A673 (cell line): ENCODE data around the gene NME3. TPM values are rescaled to one million over a fixed set of nuclear protein-coding genes. Genes with fewer than 3 reads are reported as not detected.

Experiments
- BruUV-seq: library from RNA; stranded (reverse); fragments of 400-500 nt; replicated peaks from 2 replicates; lab custom pipeline; 2021; lab: Mats Ljungman, UMichigan
- CTCF ChIA-PET: fragments of 300-600 bp; sonication (Branson Sonifier 250); formaldehyde crosslinking; loops from one replicate; lab custom pipeline; 2022; ENCODE audit warnings: antibody characterized with exemption; lab: Charles Lee
- POLR2A ChIA-PET: fragments of 300-600 bp; sonication (Branson Sonifier 250); formaldehyde crosslinking; loops from one replicate; lab custom pipeline; 2022; ENCODE audit warnings: antibody characterized with exemption; ENCODE audit not compliant: low non-redundant PET; lab: Charles Lee
- DNase-seq: peaks from one replicate; pipeline ENCODE4 v3.0.0-alpha.2; 2015; ENCODE audit warnings: low spot score
- H3K27ac ChIP-seq: fragments of 200-600 bp; sonication (generic); 2 replicates; pipeline ENCODE4 v1.5.1; 2016; ENCODE audit warnings: mixed run types, low read depth, mild to moderate bottlenecking, mixed read lengths, antibody characterized with exemption, low read length; ENCODE audit not compliant: poor library complexity, severe bottlenecking
- H3K27me3 ChIP-seq: fragments of 200-600 bp; sonication (generic); replicated peaks from 2 replicates; pipeline ENCODE4 v1.6.1; 2017; ENCODE audit warnings: mixed run types, low read depth, mild to moderate bottlenecking, mixed read lengths, antibody characterized with exemption, low read length; ENCODE audit not compliant: insufficient read depth, poor library complexity
- H3K36me3 ChIP-seq: fragments of 200-600 bp; sonication (generic); 2 replicates; pipeline ENCODE4 v1.6.1; 2016; ENCODE audit warnings: mixed run types, mild to moderate bottlenecking, mixed read lengths, antibody characterized with exemption, low read length; ENCODE audit not compliant: insufficient read depth, poor library complexity, severe bottlenecking
- H3K4me1 ChIP-seq: fragments of 200-600 bp; sonication (generic); 2 replicates; pipeline ENCODE4 v1.6.1; 2017; ENCODE audit warnings: mixed run types, mild to moderate bottlenecking, mixed read lengths, antibody characterized with exemption, low read length; ENCODE audit not compliant: insufficient read depth, poor library complexity, severe bottlenecking
- H3K4me3 ChIP-seq: fragments of 200-600 bp; sonication (generic); 2 replicates; pipeline ENCODE4 v1.5.1; 2016; ENCODE audit warnings: low read depth, mixed run types, mild to moderate bottlenecking, mixed read lengths, low read length; ENCODE audit not compliant: poor library complexity, severe bottlenecking
- H3K9me3 ChIP-seq: fragments of 200-600 bp; sonication (generic); 2 replicates; pipeline ENCODE4 v1.6.1; 2016; ENCODE audit warnings: mixed run types, low read depth, mild to moderate bottlenecking, mixed read lengths, antibody characterized with exemption, low read length; ENCODE audit not compliant: poor library complexity, severe bottlenecking
- CTCF ChIP-seq: fragments of 300-800, 200-600 bp; sonication (generic); conservative IDR thresholded peaks from 2 replicates; pipeline ENCODE4 v1.5.1; 2017; ENCODE audit warnings: low read depth, mild to moderate bottlenecking, antibody characterized with exemption, low read length, moderate library complexity, mixed read lengths
- EZH2 ChIP-seq: fragments of 200-600 bp; sonication (generic); IDR thresholded peaks from 2 replicates; pipeline ENCODE4 v1.6.1; 2017; ENCODE audit warnings: borderline replicate concordance, low read depth, mild to moderate bottlenecking, mixed read lengths, antibody characterized with exemption, low read length; ENCODE audit not compliant: poor library complexity, severe bottlenecking
- intact Hi-C: fragments of 100-400 bp; cut with micrococcal nuclease; formaldehyde crosslinking; loops from one replicate; pipeline ENCODE4 v1.10.0; 2022; ENCODE audit not compliant: unreplicated experiment
- total RNA-seq: library from RNA; stranded (reverse); gene quantifications from 2 replicates; pipeline ENCODE4 v1.2.3, GENCODE V29; 2021

NME3 gene
- total RNA-seq, 1 experiment from 2014 or later, result 35.3 TPM

DNA sequence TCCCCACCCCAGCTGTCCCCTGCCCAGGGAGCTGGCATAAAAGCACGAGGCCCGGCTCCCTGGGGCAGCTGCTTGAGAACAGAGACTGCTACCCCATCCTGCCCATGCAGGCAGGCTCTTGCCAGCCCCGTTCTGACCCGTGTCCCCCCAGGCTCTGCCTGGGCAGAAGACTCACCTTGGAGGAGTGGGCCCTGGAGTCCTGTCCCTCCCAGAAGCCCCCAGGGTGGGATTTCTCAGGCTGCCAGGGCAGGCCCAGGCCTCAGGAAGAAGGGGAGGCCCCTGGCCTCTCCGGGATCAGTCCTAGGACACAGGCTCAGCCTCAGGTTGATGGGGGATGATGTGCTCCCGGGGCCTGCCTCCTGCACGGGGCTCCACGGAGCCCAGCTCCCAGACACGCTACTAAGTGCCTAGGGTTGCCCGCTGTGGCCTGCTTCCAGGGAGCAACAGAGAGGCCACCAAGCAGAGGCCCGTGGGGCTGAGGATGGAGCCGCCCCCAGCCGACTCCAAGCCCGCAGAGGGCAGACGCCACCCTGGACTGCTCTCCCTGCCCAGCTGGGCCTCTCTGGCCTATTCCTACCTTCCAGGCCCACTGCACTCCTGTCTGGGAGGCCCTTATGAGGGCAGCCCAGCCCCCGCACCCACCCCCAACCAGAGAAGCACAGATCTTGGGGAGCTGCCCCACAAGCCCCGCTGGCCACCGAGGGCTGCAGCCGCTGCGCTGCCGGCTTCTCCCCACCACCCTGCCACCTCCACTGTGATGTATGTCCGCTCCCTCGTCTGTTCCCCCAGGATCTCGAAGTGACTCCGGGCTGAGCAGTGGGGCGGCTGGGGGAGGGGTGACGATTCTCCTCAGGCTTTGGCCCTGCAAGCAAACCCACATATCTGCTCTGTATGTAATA lies 1.7 kb downstream of the NME3 start:
- TF ChIP-seq EZH2 (no peak), CTCF (no peak)
- H3K4me3 ChIP-seq, result peak overlapping the region; percentile 63
- no peak overlapping the region for H3K27ac ChIP-seq
- CTCF ChIA-PET, result no interaction called here
- POLR2A ChIA-PET, result interaction anchor here (0.5 to 0.7 kb wide), 2 partner anchors 15 to 476 kb away, joined by 3 to 9 read pairs; no protein-coding TSS in a partner anchor
- no peaks in the 10 kb centered on the region for H3K27me3 ChIP-seq
- no peak for DNase-seq
- BruUV-seq, result no TSS peak
- peaks cover 4% of the 10 kb centered on the region for H3K4me1 ChIP-seq
- intact Hi-C loops, result loop anchor here (10.0 kb wide), 1 partner anchor 55 kb away; the partner anchor contains the start of genes FAHD1 and HAGH
- H3K36me3 ChIP-seq, result peaks cover 20% of the 10 kb centered on the region
- no peaks in the 10 kb centered on the region for H3K9me3 ChIP-seq

DNA sequence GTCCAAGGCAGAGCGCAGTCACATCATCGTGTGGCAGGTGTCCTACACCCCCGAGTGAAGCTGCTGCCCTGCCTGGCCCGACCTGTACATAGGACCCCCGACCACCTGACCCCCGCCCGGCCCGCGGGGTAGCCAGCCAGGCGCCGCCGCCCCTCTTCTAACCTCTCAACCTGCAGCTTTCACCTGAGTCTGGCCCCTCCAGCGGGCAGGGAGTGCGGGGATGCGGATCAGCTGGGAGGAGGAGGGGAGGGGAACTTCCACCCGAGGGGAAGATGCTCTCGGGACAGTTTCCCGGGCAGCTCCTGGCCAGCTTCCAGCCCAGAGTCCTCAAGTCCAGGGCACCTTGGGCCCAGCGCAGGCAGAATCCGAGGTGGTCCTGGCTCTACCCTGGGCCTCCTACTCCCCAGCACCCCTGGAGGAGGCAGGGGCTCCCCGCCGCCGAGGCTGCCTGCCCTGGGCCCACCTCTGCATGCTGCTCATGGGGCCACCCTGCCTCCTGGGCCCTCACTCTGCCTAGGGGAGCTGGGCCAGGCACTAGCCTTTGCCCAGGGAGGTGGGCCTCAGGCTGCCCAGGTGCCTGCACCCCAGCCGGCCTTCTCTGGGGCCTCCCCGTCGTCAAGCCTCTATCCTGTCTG lies 2.5 kb downstream of the NME3 start:
- intact Hi-C loops, result no loop called here
- CTCF ChIA-PET, result no interaction called here
- POLR2A ChIA-PET, result no interaction called here

DNA sequence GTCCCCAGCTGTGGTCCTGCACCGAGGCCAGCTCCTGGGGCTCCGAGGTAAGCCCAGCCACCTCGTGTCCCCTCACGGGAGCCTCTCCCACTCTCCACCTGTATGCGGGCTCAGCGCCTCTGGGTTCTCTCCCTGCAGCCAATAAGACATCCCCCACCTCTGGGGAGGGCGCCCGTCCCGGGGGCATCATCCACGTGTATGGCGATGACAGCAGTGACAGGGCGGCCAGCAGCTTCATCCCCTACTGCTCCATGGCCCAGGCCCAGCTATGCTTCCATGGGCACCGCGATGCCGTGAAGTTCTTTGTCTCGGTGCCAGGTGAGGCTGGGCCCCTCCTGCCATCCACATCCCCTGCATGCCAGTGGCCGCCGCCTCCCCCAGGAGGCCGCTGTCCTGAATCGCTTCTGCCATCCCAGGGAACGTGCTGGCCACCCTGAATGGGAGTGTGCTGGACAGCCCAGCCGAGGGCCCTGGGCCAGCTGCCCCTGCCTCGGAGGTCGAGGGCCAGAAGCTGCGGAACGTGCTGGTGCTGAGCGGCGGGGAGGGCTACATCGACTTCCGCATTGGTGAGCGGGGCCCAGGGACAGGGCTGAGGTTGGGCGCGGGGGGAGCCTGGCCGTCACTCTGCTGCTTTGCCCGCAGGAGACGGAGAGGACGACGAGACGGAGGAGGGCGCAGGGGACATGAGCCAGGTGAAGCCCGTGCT lies 3.1 kb downstream of the NME3 start:
- POLR2A ChIA-PET, result no interaction called here

More for the DNA sequence above, 2.5 kb downstream of the NME3 start:
- no peak for DNase-seq
- no peaks in the 10 kb centered on the region for H3K27me3 ChIP-seq
- H3K9me3 ChIP-seq, result no peaks in the 10 kb centered on the region
- BruUV-seq, result no TSS peak
- TF ChIP-seq EZH2, result no peak
- peaks cover 20% of the 10 kb centered on the region for H3K36me3 ChIP-seq
- H3K27ac ChIP-seq, result no peak overlapping the region
- H3K4me1 ChIP-seq, result peaks cover 4% of the 10 kb centered on the region
- H3K4me3 ChIP-seq, result no peak overlapping the region

More for the DNA sequence above, 3.1 kb downstream of the NME3 start:
- H3K9me3 ChIP-seq, result no peaks in the 10 kb centered on the region
- H3K4me3 ChIP-seq, result no peak overlapping the region
- H3K4me1 ChIP-seq, result peaks cover 4% of the 10 kb centered on the region
- no peak for TF ChIP-seq EZH2
- TF ChIP-seq CTCF, result no peak
- H3K27me3 ChIP-seq, result no peaks in the 10 kb centered on the region
- BruUV-seq, result no TSS peak
- H3K36me3 ChIP-seq, result peaks cover 20% of the 10 kb centered on the region
- H3K27ac ChIP-seq, result no peak overlapping the region
- no peak for DNase-seq
- CTCF ChIA-PET, result no interaction called here
- intact Hi-C loops, result no loop called here
